ENCODE results near the gene PLEKHM2.
A peak's percentile ranks its signal among the peaks of the same experiment; 100 is the strongest.

Gene PLEKHM2

GRCh38 chr1:15757575-15758342, 73.6 kb downstream of the PLEKHM2 start:
- Histone ChIP-seq H3K4ac (ENCODE audit: low read depth, low read length) (peak overlapping the region; percentile 1), H3K4me1 (ENCODE audit: control insufficient read depth, low read depth, low read length) (peaks cover 10% of the 10 kb centered on the region), H3K4me2 (ENCODE audit: low read length) (peak overlapping the region; percentile 70), H3K36me3 (ENCODE audit: control insufficient read depth, insufficient read depth, low read length) (no peaks in the 10 kb centered on the region), H3K79me1 (ENCODE audit: low read length) (peaks cover 9% of the 10 kb centered on the region), H4K5ac (ENCODE audit: low read length) (no peak overlapping the region), H3K23ac (ENCODE audit: low read length) (no peak overlapping the region), H3K56ac (ENCODE audit: low read length) (peak overlapping the region; percentile 80), H3K18ac (ENCODE audit: low read length) (peak overlapping the region; percentile 98), H2BK15ac (replicated peaks; ENCODE audit: low read depth) (peak overlapping the region; percentile 76), H3K4me3 (ENCODE audit: low read length) (peak overlapping the region; percentile 51), H3K79me2 (ENCODE audit: control insufficient read depth, insufficient read depth, low read length) (peaks cover 31% of the 10 kb centered on the region), H2BK120ac (ENCODE audit: low read depth, low read length) (no peak overlapping the region), H3K27ac (ENCODE audit: low read depth, low read length) (no peak overlapping the region), H2AK5ac (ENCODE audit: low read length) (no peak overlapping the region), H4K8ac (ENCODE audit: low read depth, low read length) (no peak overlapping the region), H2BK5ac (ENCODE audit: low read length) (no peak overlapping the region), H3K27me3 (ENCODE audit: insufficient read depth, low read length, poor library complexity) (no peaks in the 10 kb centered on the region), H3K9ac (ENCODE audit: low read length) (peak overlapping the region; percentile 79)
- DNase-seq, result peak; percentile 81
- WGBS (ENCODE audit: extremely low coverage, insufficient coverage, low lambda C conversion rate), result no CpG with 5 or more reads among the region's 24 CpGs

GRCh38 chr1:15758343-15758931, 74.3 kb downstream of the PLEKHM2 start, which contains the start of gene FBLIM1:
TSS of gene FBLIM1 (plus strand) at chr1:15758795. CDS start at chr1:15764984, 6,189 bp downstream.
- Histone ChIP-seq H2BK5ac (ENCODE audit: low read length) (no peak within 1 kb of the TSS), H2AK5ac (ENCODE audit: low read length) (no peak within 1 kb of the TSS), H3K79me1 (ENCODE audit: low read length) (peaks cover 9% of the 10 kb centered on the region), H3K4ac (ENCODE audit: low read depth, low read length) (peak within 1 kb of the TSS; percentile 97), H4K5ac (ENCODE audit: low read length) (no peak within 1 kb of the TSS), H3K18ac (ENCODE audit: low read length) (peak within 1 kb of the TSS; percentile 98), H3K36me3 (ENCODE audit: control insufficient read depth, insufficient read depth, low read length) (no peaks in the 10 kb centered on the region), H3K79me2 (ENCODE audit: control insufficient read depth, insufficient read depth, low read length) (peaks cover 32% of the 10 kb centered on the region), H3K23ac (ENCODE audit: low read length) (peak within 1 kb of the TSS; percentile 97), H3K4me1 (ENCODE audit: control insufficient read depth, low read depth, low read length) (peaks cover 10% of the 10 kb centered on the region), H3K9ac (ENCODE audit: low read length) (peak within 1 kb of the TSS; percentile 98), H3K4me2 (ENCODE audit: low read length) (peak within 1 kb of the TSS; percentile 70), H2BK15ac (replicated peaks; ENCODE audit: low read depth) (peak within 1 kb of the TSS; percentile 76), H3K56ac (ENCODE audit: low read length) (peak within 1 kb of the TSS; percentile 86), H3K4me3 (ENCODE audit: low read length) (peak within 1 kb of the TSS; percentile 74), H4K8ac (ENCODE audit: low read depth, low read length) (peak within 1 kb of the TSS; percentile 3), H3K27ac (ENCODE audit: low read depth, low read length) (peak within 1 kb of the TSS; percentile 88), H2BK120ac (ENCODE audit: low read depth, low read length) (peak within 1 kb of the TSS; percentile 89), H3K27me3 (ENCODE audit: insufficient read depth, low read length, poor library complexity) (no peaks in the 10 kb centered on the region)
- no CpG with 5 or more reads among the region's 58 CpGs for WGBS (ENCODE audit: extremely low coverage, insufficient coverage, low lambda C conversion rate)
- peak; percentile 74 for DNase-seq

- peaks cover 13% of the 10 kb centered on the region for H3K79me1 ChIP-seq (ENCODE audit: low read length)
- peak overlapping the region; percentile 97 for H3K4ac ChIP-seq (ENCODE audit: low read depth, low read length)
- H2BK5ac ChIP-seq (ENCODE audit: low read length), result no peak overlapping the region
- peaks cover 35% of the 10 kb centered on the region for H3K79me2 ChIP-seq (ENCODE audit: control insufficient read depth, insufficient read depth, low read length)
- H3K4me3 ChIP-seq (ENCODE audit: low read length), result peak overlapping the region; percentile 74
- H2BK120ac ChIP-seq (ENCODE audit: low read depth, low read length), result peak overlapping the region; percentile 89
- H2AK5ac ChIP-seq (ENCODE audit: low read length), result no peak overlapping the region
- peak overlapping the region; percentile 97 for H3K23ac ChIP-seq (ENCODE audit: low read length)
- H3K4me2 ChIP-seq (ENCODE audit: low read length), result peak overlapping the region; percentile 53
- H3K56ac ChIP-seq (ENCODE audit: low read length), result peak overlapping the region; percentile 86
- H3K4me1 ChIP-seq (ENCODE audit: control insufficient read depth, low read depth, low read length), result peaks cover 11% of the 10 kb centered on the region
- H2BK15ac ChIP-seq (replicated peaks; ENCODE audit: low read depth), result no peak overlapping the region
- peak overlapping the region; percentile 3 for H4K8ac ChIP-seq (ENCODE audit: low read depth, low read length)
- H3K18ac ChIP-seq (ENCODE audit: low read length), result peak overlapping the region; percentile 98
- H3K9ac ChIP-seq (ENCODE audit: low read length), result peak overlapping the region; percentile 98
- no peak overlapping the region for H4K5ac ChIP-seq (ENCODE audit: low read length)
- H3K27ac ChIP-seq (ENCODE audit: low read depth, low read length), result peak overlapping the region; percentile 88
- no peak for DNase-seq
- H3K36me3 ChIP-seq (ENCODE audit: control insufficient read depth, insufficient read depth, low read length), result peaks cover 3% of the 10 kb centered on the region
- H3K27me3 ChIP-seq (ENCODE audit: insufficient read depth, low read length, poor library complexity), result no peaks in the 10 kb centered on the region
- no CpG with 5 or more reads among the region's 58 CpGs for WGBS (ENCODE audit: extremely low coverage, insufficient coverage, low lambda C conversion rate)
These were observed 75.0 kb downstream of the PLEKHM2 start for GRCh38 chr1:15758953-15759661.

GRCh38 chr1:15760520-15761211, 76.5 kb downstream of the PLEKHM2 start:
- H3K4me3 ChIP-seq (ENCODE audit: low read length), result peak overlapping the region; percentile 16
- H3K27me3 ChIP-seq (ENCODE audit: insufficient read depth, low read length, poor library complexity), result no peaks in the 10 kb centered on the region
- peak overlapping the region; percentile 48 for H2AK5ac ChIP-seq (ENCODE audit: low read length)
- H3K9ac ChIP-seq (ENCODE audit: low read length), result peak overlapping the region; percentile 67
- peak overlapping the region; percentile 53 for H3K4me2 ChIP-seq (ENCODE audit: low read length)
- no peak overlapping the region for H2BK120ac ChIP-seq (ENCODE audit: low read depth, low read length)
- no CpG with 5 or more reads among the region's 12 CpGs for WGBS (ENCODE audit: extremely low coverage, insufficient coverage, low lambda C conversion rate)
- peaks cover 12% of the 10 kb centered on the region for H3K4me1 ChIP-seq (ENCODE audit: control insufficient read depth, low read depth, low read length)
- H3K79me2 ChIP-seq (ENCODE audit: control insufficient read depth, insufficient read depth, low read length), result peaks cover 44% of the 10 kb centered on the region
- H3K36me3 ChIP-seq (ENCODE audit: control insufficient read depth, insufficient read depth, low read length), result peaks cover 14% of the 10 kb centered on the region
- H3K23ac ChIP-seq (ENCODE audit: low read length), result no peak overlapping the region
- H3K18ac ChIP-seq (ENCODE audit: low read length), result no peak overlapping the region
- peak overlapping the region; percentile 1 for H3K27ac ChIP-seq (ENCODE audit: low read depth, low read length)
- peaks cover 18% of the 10 kb centered on the region for H3K79me1 ChIP-seq (ENCODE audit: low read length)
- peak; percentile 86 for DNase-seq
- H3K4ac ChIP-seq (ENCODE audit: low read depth, low read length), result no peak overlapping the region
- H2BK5ac ChIP-seq (ENCODE audit: low read length), result peak overlapping the region; percentile 70
- peak overlapping the region; percentile 90 for H3K56ac ChIP-seq (ENCODE audit: low read length)
- no peak overlapping the region for H4K5ac ChIP-seq (ENCODE audit: low read length)
- H2BK15ac ChIP-seq (replicated peaks; ENCODE audit: low read depth), result no peak overlapping the region
- no peak overlapping the region for H4K8ac ChIP-seq (ENCODE audit: low read depth, low read length)

- no peak for DNase-seq
- H3K27ac ChIP-seq (ENCODE audit: low read depth, low read length), result no peak overlapping the region
- H2AK5ac ChIP-seq (ENCODE audit: low read length), result no peak overlapping the region
- H3K27me3 ChIP-seq (ENCODE audit: insufficient read depth, low read length, poor library complexity), result no peaks in the 10 kb centered on the region
- H3K56ac ChIP-seq (ENCODE audit: low read length), result peak overlapping the region; percentile 90
- H4K8ac ChIP-seq (ENCODE audit: low read depth, low read length), result no peak overlapping the region
- peaks cover 20% of the 10 kb centered on the region for H3K79me1 ChIP-seq (ENCODE audit: low read length)
- peaks cover 44% of the 10 kb centered on the region for H3K79me2 ChIP-seq (ENCODE audit: control insufficient read depth, insufficient read depth, low read length)
- no peak overlapping the region for H3K4me3 ChIP-seq (ENCODE audit: low read length)
- no peak overlapping the region for H3K4me2 ChIP-seq (ENCODE audit: low read length)
- H4K5ac ChIP-seq (ENCODE audit: low read length), result no peak overlapping the region
- peak overlapping the region; percentile 67 for H3K9ac ChIP-seq (ENCODE audit: low read length)
- H3K4ac ChIP-seq (ENCODE audit: low read depth, low read length), result no peak overlapping the region
- WGBS (ENCODE audit: extremely low coverage, insufficient coverage, low lambda C conversion rate), result no CpG with 5 or more reads among the region's 8 CpGs
- H3K36me3 ChIP-seq (ENCODE audit: control insufficient read depth, insufficient read depth, low read length), result peaks cover 15% of the 10 kb centered on the region
- H2BK5ac ChIP-seq (ENCODE audit: low read length), result no peak overlapping the region
- no peak overlapping the region for H2BK15ac ChIP-seq (replicated peaks; ENCODE audit: low read depth)
- H3K23ac ChIP-seq (ENCODE audit: low read length), result no peak overlapping the region
- H2BK120ac ChIP-seq (ENCODE audit: low read depth, low read length), result no peak overlapping the region
- peaks cover 8% of the 10 kb centered on the region for H3K4me1 ChIP-seq (ENCODE audit: control insufficient read depth, low read depth, low read length)
- no peak overlapping the region for H3K18ac ChIP-seq (ENCODE audit: low read length)
These were observed 77.4 kb downstream of the PLEKHM2 start for GRCh38 chr1:15761366-15762128.
